GM21576 (cell line): ENCODE data around the gene IL31RA.

ENCODE experiments used
- ATAC-seq: cut with Tn5 transposase; IDR thresholded peaks from one replicate; pipeline ENCODE4 v1.9.1; 2021; ENCODE audit warnings: mild to moderate bottlenecking, moderate library complexity; ENCODE audit not compliant: unreplicated experiment

IL31RA gene

DNA sequence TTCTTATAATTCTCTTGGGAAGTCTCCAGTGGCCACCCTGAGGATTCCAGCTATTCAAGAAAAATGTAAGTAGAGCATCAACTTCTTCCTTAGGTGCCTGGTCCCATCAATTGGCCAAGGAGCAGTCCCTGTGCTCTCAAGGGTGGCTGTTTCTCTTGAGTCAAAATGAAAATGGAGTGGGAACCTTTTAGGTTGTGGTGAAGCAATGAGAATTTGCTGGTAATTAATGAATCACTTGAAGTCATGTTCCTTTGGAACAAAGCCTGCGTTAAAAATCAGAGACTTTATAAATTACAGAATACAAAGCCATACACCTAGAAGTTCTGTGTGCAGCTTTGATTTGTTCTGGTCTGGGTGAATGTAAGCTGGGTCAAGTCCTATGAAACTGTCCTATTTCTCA is 48.9 kb downstream of the IL31RA start:
- no peak for ATAC-seq

DNA sequence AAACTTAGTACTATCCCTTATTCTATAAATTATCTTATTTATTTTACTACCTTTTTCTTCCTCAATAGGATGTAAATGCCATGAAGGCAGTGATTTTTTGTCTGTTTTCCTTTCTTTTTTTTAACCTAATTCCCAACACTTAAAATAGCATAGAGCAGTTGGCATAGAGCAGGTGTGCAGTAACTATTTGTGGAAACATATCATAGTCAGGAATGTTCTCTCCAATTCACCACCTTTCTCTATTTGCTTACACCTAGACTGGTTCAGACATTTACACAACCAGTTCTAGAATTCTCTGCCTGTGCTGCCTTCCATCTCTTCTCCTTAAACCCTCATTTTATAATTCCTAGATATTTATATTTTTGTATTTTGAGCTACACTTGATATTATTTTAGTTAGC is 49.6 kb downstream of the IL31RA start:
- ATAC-seq: no peak

DNA sequence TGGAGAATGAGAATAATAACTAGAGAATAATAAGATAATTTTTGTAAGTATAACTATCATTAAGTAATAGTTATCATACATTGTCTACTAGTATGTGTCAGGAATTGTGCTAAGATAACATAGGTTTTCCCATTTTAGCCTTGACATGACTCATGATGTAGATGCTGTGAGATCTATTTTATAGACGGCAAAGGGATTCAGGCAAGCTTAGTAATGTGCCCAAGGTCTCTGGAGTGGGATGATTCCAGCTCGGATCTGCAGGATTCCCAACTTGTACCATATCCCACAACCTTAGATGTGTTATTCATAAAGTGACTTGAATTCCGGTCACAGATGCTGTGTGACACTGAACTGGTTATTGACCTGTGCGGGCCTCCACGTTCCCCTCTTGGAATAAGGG is 51.5 kb downstream of the IL31RA start:
- no peak for ATAC-seq

- ATAC-seq: peak; percentile 92
Measured at GRCh38 chr5:55903121-55903701, 52.1 kb downstream of the IL31RA start.

GRCh38 chr5:55904152-55904551 is 53.0 kb downstream of the IL31RA start:
- no peak for ATAC-seq

DNA sequence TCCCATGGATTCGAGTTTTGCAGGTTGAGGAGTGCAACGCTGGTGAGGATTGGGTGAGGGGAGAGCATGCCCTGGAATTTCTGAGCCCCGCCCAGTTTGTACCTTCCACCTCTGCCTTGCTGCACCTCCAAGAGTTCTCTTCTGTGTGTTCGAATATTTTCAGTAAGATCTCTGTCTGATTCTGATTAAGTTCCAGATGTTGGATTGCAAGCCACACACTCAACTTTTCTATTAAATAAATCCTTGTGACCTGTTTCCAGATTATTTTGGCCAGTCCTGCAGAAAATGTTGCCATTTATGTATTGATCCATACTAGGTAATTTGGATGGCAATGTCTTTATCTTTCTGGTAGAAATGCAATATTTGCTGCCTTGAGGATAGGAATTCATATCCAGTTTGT is 54.1 kb downstream of the IL31RA start:
- no peak for ATAC-seq

- no peak for ATAC-seq
Measured at GRCh38 chr5:55907927-55908326, 56.8 kb downstream of the IL31RA start.

GRCh38 chr5:55908804-55909203 is 57.6 kb downstream of the IL31RA start:
- ATAC-seq: no peak

- no peak for ATAC-seq
Measured at GRCh38 chr5:55911784-55912653, 60.9 kb downstream of the IL31RA start.

- ATAC-seq: peak; percentile 75
Measured at GRCh38 chr5:55913466-55914413, 62.6 kb downstream of the IL31RA start.

DNA sequence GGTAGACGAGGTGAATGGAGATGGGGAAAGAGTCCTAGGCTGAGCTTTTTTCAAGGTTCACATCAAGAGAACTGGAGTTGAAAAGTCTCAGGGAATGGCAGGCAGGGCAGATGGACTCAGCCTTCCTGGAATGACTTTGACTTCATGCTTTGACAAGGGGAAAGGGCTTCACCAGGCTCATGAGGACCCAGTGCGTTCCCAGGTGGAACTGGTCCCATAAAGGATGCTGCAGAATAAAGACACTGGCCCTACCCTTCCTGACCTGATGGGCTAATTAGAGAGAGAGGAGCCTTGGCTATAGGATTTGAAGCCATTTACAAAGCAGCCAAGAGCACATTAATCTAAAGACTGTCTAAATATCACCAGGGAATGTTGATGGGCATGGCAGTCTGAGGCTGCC is 63.8 kb downstream of the IL31RA start:
- ATAC-seq: no peak

GRCh38 chr5:55915783-55916182 is 64.6 kb downstream of the IL31RA start:
- ATAC-seq: no peak

GRCh38 chr5:55916986-55917385 is 65.8 kb downstream of the IL31RA start:
- no peak for ATAC-seq

DNA sequence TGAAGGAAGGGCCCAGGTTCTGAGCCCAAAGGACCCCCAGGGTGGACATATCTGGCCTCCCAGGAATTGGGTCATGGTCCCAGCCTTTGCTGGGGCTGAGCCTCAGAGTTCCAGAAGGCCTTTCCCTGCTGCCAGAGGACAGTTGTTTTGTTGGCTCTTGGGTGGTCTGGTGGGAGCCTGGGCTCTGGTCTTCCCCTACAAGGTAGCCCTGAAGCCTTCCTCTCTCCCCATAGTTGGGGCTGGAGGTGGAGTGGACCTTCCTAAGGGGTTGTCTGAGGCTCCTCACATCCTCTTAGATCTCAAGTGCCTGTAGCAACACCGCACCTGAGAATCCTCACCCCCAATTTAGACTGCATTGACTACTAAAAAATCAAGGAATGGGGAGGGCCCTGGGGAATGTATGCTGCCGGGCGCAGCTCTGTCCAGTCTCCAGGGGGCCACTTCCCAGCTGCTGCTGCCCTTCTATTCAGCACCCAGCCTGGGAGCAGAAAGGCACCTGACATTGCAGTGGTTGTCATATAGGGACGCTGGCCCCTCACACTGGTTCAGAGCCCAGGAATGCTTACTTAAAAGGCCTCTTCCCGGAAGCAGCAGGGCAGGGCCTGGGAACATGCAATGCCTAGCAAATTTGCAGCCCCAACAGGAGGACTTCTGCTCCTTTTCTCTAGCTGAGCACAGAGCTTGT is 66.4 kb downstream of the IL31RA start:
- ATAC-seq: no peak

GRCh38 chr5:55918087-55919035 is 67.2 kb downstream of the IL31RA start:
- ATAC-seq: no peak

GRCh38 chr5:55919625-55920024 is 68.5 kb downstream of the IL31RA start:
- no peak for ATAC-seq

DNA sequence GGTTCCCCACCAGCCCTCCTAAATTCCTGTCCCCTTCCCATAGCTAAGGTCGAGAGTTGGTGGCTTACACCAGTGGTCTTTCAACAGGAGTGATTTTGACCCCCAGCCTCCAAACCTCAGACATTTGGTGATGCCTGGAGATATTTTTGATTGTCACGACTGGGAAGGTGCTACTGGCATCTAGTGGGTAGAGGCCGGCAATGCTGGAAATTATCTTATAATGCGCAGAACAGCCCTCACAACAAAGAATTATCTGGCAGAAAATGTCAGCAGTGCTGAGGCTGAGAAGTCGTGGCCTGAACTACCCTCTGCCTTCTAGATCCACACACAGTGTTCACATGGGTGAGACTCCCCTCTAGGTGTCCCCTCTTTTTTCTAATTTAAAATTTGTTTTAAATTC is 69.6 kb downstream of the IL31RA start:
- ATAC-seq: no peak

DNA sequence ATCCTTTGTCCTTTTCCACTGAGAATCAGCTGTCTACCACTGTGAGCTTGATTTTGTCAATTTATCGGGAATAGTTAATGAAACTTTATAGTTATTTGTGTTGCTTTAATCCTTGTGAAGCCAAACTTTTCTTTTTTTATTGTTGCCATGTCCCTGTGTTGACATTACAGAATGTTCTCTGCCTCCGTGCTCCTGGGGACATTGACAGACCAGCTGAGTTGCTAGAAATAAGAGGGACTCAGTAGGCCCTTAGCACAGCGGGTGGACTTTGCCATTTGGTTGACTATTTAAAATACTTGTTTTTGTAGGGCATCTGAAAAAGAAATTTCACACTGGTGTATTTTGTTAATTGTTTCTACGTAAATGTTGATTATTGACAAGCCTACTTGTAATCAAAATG is 70.5 kb downstream of the IL31RA start:
- no peak for ATAC-seq

DNA sequence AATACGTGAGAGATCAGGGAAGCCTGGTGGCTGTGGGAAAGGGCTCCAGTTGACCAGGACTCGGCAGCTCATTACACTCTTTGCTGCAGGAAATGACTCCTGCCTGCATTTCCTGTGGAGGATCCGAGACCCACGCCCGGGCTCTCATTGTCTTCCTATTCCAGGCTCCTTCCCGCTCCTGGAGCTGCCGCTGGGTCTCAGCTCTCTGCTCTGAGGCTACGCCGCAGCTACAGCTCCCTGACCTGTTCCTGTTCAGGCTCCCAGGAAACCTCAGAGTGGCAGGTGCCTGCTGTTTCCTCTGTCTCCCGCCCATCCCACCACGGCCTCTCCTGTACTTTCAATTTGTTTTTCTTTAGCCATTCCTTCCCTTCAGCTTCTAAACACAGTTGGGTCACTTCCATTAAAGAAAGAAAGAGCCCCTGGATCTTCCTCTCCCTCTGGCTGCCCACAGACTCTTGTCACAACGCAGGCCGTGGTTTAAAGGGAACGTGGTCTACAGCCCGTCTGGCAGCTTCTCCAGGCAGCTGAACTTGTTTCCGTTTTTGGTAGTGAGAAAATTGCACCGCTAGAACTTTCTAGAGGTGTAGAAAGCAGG is 72.1 kb downstream of the IL31RA start:
- no peak for ATAC-seq
